ENCODE measurements around the gene PRPF18.
"Not testable (repeated sequence)": the region's sequence is repeated elsewhere in the genome, so short reads cannot be mapped to it uniquely, and the experiment has no call there.

Gene PRPF18, protein sequence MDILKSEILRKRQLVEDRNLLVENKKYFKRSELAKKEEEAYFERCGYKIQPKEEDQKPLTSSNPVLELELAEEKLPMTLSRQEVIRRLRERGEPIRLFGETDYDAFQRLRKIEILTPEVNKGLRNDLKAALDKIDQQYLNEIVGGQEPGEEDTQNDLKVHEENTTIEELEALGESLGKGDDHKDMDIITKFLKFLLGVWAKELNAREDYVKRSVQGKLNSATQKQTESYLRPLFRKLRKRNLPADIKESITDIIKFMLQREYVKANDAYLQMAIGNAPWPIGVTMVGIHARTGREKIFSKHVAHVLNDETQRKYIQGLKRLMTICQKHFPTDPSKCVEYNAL

DNA sequence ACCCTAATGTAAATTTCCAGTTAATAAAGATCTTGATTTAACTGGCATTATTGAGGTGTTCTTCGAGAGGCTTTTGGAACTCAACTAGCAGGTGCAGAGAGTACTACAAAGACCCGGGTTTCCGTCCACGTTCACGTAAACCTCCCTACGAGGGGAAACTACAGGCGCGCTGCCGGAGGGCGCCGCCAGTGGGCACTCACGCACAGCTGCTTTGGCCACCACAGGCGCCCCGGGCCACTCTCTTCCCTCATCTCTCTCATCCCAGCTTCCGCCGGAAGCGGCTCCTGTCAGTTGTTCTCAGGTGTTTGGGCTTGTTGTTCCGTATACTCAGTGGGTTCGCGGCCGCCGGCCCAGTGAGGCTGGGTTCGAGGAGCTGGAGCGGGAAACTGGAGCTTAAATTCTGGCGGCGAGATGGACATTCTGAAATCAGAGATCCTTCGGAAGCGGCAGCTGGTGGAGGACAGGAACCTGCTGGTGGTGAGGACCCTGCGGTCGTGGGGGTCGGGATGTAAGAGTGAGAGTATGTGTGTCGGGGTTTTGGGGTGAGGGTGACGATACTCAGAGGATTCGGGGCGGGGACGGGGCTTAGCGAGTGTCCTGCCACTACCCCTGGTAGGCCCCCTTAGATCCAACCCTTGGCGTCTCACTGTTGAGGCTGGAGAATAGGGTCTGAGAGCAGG is at the start of gene PRPF18:
PRPF18 (plus strand) TSS at position 290 of the 680 bp plus-strand sequence; CDS start at position 412, 122 bp downstream.
- DNase-seq (ENCODE audit: low spot score) (peak; percentile 86), FAIRE-seq (peak; percentile 65)

DNA sequence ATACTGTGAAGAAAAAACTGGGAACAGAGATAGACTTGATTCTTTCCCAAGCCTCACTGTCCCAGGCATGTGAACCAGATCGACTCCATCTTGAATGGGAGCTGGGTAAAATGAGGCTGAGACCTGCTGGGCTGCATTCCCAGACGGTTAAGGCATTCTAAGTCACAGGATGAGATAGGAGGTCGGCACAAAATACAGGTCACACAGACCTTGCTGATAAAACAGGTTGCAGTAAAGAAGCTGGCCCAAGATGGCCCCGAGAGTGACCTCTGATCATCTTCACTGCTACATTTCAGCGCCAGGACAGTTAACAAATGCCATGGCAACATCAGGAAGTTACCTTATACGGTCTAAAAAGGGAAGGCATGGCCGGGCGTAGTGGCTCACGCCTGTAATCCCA is 48.8 kb upstream of the PRPF18 start:
- DNase-seq (ENCODE audit: low spot score); FAIRE-seq: not testable (repeated sequence)

DNA sequence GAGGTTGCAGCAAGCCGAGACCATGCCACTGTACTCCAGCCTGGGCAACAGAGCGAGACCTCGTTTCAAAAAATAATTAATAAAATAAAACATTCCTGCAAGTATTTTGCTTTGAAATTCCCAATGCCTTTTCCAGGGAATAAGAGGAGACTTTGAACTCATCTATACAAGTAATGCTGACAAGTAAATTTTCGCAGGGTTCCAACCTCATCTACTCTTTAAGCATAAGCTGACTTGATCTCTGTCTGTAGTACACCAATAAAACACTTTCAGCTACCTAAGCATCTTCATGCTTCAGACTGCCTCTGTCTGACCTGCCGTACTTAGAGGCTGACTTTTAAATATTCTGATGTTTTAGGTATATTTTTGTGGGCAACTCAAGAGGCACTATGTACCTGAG is 44.2 kb upstream of the PRPF18 start:
- DNase-seq (ENCODE audit: low spot score) (no peak), FAIRE-seq (no peak)

DNA sequence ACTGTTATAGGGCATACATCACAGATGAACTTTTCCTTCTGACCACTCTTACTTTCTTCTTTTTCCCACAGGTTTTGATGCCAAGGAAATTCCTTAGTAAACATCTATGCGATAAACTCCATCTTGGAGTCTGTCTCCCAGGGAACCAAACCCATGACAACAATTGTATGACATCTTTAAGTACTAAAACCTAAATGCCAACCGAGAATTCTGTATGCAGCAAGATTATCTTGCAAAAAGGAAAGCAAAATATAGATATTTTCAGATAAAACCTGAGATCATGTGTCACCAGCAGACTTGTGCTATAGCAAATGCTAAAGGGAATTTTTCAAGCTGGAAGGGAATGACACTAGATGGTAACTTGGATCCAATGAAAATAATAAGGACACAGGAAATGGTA is 36.0 kb upstream of the PRPF18 start:
- DNase-seq (ENCODE audit: low spot score) = no peak

DNA sequence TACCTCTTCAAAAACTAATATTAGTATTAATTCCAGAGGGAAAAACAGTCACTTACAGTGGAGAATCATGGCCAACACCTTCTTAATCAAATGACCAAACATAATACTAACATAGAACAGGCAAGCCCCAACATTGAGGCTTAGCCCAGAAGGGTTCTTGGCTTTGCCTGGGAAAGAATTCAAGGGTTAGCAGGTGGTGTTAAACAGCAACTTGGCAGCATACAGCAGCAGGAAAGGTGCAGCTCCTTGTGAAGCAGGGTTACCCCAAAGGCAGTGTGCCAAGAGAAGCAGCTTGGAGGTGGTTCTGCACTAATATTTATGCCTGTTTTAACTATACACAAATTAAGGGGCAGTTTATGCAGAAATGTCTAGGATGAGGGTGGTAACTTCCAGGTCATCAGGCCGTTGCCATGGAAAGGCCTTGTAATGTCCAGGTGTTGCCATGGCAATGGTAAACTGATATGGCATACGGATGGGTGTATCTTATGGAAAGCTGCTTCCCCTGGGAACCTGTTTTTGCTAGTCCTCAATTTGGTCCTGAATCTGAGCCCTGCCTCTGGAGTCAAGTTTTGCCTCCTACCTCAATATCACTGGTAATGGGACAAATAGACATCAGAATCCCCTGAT is 30.8 kb upstream of the PRPF18 start:
- FAIRE-seq (no peak), DNase-seq (ENCODE audit: low spot score) (peak; percentile 33)

More for the DNA sequence above, 36.0 kb upstream of the PRPF18 start:
- FAIRE-seq = no peak

DNA sequence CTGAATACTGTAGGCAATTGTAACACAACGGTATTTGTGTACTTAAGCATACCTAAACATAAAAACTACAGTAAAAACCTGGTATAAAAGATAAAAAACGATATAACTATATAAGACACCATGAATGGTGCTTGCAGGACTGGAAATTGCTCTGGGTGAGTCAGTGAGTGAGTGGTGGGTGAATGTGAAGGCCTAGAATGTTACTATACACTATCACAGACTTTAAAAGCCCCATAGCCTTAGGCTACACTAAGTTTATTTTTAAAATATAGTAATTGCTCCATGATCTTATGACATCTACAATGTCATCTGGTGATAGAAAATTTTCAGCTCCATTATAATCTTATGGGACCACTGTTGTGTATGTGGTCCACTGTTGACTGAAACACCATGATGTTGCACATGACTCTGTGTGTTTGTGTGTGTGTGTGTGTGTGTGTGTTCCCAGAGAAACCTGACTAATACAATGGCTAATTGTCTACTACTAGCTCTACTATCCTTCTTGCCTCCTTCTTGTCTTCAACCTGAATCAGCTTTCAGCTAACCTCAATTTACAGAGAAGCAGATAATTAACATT is 27.6 kb upstream of the PRPF18 start:
- DNase-seq (ENCODE audit: low spot score) (peak; percentile 55), FAIRE-seq (peak; percentile 63)

DNA sequence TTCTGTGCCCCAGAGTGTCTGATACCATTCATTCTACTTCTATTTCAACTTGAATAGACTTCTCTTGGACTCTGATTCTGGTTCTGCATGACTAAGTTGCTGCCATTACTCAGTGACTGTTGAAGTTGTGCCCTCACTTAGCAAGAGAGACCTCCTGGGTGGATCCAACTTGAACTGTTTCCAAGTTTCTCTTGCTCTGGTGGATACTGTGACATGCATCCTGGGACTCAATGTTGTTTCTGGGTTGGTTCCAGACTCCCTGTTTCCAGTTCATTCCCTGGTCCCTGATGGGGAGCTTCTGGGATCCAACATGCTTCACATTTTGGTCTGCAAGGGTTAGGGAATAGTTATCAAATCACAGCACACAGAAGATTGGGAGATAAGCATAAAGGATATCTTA is 26.2 kb upstream of the PRPF18 start:
- FAIRE-seq (peak; percentile 99), DNase-seq (ENCODE audit: low spot score) (peak; percentile 98)

DNA sequence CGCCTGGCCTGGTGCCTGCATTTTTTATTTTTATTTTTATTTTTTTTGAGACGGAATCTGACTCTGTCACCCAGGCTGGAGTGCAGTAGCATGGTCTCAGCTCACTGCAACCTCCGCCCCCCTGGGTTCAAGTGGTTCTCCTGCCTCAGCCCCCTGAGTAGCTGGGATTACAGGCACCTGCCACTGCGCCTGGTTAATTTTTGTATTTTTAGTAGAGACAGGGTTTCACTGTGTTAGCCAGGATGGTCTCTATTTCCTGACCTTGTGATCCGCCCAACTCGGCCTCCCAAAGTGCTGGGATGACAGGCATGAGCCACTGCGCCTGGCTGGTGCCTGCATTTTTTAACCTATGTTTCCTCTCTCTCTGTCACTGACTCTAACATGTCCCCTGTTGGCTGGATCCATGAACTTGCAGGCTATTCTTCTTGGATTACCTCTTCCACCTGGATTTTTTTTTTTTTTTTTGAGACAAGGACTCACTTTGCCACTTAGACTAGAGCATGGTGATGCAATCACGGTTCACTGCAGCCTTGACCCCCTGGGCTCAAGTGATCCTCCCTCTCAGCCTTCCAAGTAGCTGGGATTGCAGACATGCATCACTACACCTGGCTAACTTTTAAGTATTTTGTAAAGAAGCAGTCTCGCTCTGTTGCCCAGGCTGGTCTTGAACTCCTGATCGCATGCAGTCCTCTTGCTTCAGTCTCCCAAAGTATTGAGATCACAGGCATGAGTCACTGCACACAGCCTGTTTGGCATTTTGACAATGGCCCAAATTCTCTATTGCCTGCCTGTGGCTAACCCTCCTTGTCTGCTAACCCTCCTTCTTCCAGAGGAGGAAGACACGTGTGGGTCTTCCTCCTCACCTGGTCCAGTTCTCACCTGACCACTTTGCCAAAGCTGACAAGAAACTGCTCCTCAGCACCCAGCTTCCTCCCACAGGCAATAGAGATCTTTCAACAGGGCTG is 23.0 kb upstream of the PRPF18 start:
- FAIRE-seq (peak; percentile 98), DNase-seq (ENCODE audit: low spot score) (peak; percentile 98)

DNA sequence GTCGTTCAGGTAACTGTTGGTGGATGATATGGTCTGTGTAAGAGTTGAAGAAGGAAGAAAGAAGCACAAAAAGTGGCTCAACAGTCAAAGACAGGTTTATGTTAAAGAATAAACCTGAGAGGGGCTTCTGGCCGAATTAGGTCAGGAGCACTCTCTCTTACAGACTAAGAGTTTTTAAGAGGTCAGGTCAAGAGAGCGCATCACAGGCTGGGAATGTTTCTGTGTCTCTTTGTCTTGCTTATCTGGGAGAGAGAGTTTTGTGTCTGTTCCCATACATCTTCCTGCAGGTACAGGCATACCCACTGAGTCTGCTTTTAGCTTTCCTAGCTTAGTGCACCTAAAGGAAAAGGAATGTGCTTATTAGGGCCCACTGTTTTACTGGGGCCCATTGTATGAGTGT is 22.2 kb upstream of the PRPF18 start:
- DNase-seq (ENCODE audit: low spot score) = no peak
- no peak for FAIRE-seq

DNA sequence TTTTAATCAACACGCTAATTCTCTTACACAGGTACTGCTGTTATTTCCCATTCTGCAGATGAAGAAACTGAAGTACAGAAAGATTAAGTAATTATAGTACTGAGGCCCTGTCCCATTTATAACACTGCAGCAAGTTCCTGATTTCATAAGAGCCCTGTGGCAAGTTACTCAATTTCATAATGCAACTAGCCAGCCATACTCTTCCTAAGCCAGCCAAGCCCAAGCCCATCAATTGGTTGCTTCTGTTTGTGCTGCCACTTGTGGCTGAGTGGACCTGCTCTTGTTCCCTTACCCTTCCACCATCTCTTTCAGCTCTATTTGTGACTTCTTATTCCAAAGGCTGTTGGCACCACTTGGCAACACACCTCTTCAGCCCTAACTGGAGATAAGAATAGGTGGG is 19.7 kb upstream of the PRPF18 start:
- FAIRE-seq = no peak
- no peak for DNase-seq (ENCODE audit: low spot score)

DNA sequence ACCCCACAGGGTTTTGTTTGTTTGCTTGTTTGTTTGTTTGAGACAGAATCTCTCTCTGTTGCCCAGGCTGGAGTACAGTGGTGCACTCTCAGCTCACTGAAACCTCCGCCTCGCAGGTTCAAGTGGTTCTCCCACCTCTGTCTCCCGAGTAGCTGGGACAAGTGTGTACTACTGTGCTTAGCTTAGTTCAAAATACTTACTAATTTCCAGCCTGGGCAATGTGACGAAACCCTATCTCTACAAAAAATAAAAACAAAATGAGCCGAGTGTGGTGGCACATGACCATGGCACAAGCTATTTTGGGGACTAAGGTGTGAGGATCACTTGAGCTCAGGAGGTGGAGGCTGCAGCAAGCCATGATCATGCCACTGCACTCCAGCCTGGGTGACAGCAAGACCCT is 15.2 kb upstream of the PRPF18 start:
- no peak for DNase-seq (ENCODE audit: low spot score)
- no peak for FAIRE-seq

DNA sequence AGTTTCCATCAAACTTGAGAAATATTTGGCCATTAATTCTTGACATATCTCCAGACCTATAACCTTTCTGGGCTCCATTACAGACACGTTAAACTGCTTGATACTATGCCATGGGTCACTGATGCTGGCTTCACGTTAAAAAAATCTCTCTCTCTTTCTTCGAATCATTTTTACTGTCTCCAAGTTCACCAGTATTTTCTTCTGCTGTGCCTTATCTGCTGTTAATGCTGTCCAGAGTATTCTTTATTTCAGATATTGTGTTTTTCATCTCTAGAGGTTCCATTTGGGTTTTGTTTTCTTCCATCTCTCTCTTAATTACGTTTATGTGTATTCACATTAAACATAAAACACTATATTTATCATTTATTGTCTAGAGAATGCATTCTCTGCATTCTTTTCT is 12.8 kb upstream of the PRPF18 start:
- DNase-seq (ENCODE audit: low spot score) = no peak
- no peak for FAIRE-seq

DNA sequence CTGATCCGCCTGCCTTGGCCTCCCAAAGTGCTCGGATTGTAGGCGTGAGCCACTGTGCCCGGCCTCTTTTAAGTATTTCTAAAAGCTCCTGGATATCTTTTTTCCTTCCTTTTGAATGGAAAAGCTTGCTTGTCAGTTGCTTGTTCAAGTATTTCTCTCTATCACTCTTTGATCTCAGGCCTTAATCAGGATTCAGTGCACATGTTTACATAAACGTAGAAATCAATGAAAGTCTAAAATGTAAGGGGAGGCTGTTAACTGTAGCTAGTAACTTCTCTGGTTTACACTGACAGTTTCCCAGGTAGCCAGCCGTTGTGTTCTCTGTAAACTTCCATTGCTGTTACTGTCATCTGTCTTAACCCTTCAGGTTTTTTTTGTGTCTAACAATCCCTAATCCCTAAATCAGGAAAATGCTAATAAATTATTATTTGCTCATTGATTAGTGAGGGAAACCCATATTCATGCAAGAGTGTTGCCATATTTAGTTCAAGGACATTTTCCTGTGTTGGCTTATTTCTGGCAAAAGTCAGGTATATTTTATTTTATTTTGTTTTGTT is 1.5 kb upstream of the PRPF18 start:
- no peak for FAIRE-seq

DNA sequence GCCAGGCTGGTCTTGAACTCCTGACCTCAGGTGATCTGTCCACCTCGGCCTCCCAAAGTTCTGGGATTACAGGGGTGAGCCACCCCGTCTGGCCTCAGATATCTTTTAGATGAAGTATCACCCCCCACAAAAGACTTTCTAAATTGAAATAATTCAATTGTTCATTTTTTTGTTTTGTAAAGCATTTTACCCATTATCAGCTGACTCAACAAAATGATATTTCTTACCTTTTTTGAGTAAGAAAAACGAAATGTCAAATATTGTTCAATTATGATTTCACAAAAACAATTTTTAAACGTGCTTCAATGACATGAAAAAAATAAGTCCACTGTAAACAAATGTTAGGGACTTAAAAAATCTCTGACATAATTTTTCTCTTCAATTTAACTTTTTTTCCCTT is 822 bp upstream of the PRPF18 start:
- no peak for DNase-seq (ENCODE audit: low spot score)
- FAIRE-seq = peak; percentile 24

More for the DNA sequence above, 1.5 kb upstream of the PRPF18 start:
- DNase-seq (ENCODE audit: low spot score) = no peak

DNA sequence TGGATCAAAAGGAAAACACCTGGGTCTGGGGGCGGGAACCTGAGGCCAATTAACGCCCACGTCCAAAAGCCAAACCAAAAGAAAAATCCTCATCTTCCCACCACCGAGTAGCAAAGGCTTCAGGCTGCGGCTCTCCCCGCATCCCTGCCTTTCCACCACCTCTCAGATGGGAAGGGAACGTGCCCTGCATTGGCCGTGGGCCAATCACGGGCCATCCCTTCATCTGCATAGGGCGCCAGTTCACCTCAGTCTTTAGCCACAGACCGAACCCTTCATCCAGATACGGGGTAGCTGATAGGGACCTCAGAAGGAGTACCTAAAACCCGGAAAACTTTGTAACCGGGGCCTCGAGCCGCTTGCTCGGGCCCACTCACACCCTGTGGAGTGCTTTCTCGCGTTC is 626 bp downstream of the PRPF18 start:
- no peak for DNase-seq (ENCODE audit: low spot score)
- FAIRE-seq = no peak

DNA sequence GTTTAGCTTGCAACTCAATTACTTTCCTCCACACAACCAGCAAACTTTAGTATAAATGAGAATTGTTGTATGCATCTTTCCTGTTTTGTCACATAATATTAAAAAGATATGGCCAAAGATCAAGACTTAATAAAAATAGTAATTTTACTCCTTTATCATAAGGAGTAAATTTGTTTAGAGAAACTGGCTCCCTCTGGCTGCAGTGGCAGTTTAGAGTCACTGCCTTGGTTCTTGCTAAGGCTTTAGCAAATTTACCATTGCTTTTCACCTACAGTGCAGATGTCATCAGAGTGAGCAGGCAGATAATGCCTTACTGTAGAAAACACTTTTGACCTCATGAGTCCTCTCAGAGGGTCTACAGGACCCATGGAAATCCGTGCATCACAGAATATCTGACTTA is 2.6 kb downstream of the PRPF18 start:
- DNase-seq (ENCODE audit: low spot score) (no peak), FAIRE-seq (no peak)

DNA sequence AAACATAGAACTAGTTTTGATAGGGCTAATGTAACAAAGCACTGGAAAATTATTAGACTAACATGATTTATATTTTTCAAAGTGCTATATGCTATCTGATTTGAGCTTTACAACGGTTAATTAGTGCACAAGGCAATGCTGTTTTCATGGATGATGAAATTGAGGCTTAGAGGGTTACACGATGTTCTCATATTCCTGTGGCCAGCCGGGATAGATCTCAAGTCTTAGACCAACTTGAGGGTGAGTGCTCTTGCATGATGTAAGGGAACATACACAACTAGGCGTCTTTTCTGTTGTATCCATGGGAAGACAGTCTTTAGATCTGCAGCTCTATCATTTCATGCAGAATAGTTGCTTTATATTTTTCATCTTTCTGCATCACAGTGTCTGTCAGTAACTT is 4.1 kb downstream of the PRPF18 start:
- no peak for FAIRE-seq
- DNase-seq (ENCODE audit: low spot score) = no peak

DNA sequence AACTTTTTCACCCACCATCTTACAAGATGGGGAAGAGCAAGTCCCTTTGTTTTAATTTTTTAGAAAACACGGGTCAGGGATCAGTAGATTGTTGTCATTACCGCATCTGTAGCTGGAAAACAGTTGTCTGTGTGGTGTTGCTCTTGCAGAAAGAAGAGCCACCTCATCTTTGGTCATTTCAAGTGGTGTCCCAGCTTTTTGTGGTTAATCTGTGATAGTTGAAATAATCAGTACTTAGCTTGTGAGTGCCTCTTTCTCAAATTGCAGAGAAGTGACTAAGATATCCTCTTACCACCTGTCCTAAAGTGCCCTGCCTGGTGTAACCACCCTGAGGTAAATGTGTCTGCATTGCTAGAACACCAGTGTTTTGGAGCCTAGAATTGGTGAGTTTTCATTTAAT is 5.5 kb downstream of the PRPF18 start:
- DNase-seq (ENCODE audit: low spot score) = no peak
- FAIRE-seq = no peak

DNA sequence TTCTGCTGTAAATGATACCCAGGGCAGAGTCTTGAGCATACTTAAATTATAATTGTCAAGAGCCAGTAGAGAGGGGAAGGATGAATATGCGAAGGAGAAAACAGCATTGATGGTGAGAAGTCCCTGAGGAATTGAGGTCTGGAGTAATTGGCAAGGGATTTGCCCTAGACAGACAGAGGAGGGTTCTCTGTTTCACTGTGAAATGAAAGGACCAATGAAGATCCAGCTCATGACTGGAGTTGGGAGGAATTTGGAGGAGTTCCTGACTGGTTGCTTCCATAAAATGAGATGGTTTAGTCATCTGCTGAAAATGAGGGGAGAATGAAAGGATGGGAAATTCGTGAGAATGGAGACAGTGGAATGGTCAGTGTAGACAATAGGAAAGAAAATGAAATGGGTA is 6.8 kb downstream of the PRPF18 start:
- FAIRE-seq = no peak
- no peak for DNase-seq (ENCODE audit: low spot score)

DNA sequence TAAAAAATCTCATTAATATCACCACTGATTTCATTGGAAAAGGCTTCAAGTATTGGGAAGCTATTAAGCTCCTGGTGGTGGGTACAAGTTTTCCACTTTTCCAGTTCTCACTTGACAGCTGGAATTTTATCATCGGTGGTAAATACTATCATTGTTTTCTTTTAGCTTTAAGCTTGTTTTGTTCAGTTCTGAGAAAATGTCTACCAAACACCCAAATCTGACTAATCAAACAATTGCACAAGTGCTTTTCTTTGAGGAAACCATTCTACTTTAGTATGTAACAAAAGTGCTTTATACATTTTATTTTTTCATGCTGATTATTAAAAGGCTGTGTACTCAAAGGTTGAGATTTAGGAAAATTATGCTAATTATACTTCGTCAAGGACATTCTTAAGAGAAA is 7.9 kb downstream of the PRPF18 start:
- no peak for FAIRE-seq

DNA sequence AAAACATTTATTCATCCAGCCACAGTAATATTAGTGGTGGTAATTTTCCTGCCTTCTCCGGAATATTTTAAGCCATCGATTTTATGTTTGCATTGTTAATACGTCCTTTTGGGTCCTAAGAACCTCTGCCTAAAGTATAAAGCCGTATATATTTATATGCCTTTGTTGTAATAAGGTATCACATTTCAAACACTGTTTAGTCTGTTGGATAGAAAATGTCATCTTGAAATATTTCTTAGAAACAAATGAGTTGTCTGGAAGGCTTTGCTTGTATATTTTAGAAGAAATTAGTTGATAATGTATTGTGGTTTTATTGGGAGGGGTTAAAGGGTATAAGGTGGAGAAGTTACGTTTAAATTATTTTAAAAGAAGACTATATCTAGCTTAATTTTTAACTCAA is 11.1 kb downstream of the PRPF18 start:
- no peak for FAIRE-seq
- no peak for DNase-seq (ENCODE audit: low spot score)

More for the DNA sequence above, 7.9 kb downstream of the PRPF18 start:
- no peak for DNase-seq (ENCODE audit: low spot score)

Measured in RCC 7860 (cell line).